Stimulated activated CD8-positive, alpha-beta memory T cell treated with anti-CD3 and anti-CD28 coated beads, Interleukin-7, amount 100 ng/mL, for 1 hour (primary cell): Measurements from ENCODE around the gene MTMR1.

ENCODE experiments used
- DNase-seq, 2 donors: peaks; one replicate each; pipeline ENCODE4 v3.0.0-alpha.2; 2020; ENCODE audit warnings: low read depth in 2 of 2

The MTMR1 gene

DNA sequence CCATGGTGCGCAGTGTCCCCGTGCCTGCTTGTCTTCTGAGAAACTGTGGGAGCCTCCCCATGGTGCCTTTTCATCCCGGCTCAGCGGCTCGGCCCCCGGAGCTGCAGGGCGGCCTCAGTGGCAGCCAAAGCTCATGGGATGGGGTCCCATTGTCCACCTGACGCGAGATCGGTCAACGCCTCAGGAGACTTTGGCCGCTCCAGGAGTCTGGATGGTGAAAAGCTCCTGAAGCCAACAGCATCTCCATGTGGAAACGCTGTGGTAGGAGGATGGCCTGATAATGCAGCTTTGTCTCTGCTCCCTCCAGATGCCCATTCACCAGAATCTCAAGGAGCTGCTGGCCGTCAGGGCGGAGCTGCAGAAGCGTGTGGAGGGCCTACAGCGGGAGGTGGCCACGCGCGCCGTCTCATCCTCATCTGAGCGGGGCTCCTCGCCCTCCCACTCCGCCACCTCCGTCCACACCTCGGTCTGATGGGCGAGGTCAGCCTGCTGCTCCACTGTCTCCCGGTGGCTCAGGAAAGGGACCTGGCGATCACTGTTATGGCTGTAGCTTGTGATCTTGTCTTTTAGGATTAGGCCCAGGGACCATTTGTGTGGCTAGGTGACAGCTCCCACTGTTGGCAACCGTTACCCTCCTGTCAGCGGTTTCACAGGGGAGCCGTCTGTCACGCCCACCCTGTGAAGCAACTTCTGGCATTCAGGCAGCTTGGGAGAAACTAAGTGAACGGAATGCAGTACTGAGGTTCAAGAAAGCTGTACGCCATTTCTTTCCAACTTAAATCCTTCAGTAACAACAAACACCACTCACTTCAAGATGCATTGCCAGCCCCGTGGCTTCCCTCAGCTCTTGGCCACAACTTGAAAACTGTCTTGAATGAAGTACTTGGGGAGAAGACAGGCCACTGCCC lies 69.3 kb downstream of the MTMR1 start:
- DNase-seq = no peak

DNA sequence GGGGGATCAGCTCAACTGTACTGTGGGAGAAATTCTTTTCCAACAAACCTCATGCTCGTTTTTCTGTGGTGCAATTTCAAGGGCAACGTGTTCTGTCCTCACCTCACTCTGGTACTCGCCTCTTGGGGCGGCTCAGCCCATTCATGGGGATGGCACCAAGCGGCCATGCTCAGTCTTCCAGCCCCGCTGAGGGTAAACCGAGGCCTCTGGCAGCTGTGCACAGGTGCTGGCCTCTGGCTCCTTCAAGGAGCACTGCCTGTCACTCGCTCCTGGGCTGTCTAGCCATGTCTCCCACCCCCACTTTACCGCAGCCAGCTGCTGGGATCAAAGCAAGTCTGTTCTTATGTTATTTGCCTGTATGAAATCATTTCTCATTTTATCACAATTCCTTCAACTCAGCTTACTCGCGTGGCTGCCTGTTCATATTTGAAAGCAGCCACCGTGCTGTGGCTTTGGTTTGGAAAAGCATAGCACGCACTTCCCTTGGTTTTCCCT lies 70.2 kb downstream of the MTMR1 start:
- no peak for DNase-seq

DNA sequence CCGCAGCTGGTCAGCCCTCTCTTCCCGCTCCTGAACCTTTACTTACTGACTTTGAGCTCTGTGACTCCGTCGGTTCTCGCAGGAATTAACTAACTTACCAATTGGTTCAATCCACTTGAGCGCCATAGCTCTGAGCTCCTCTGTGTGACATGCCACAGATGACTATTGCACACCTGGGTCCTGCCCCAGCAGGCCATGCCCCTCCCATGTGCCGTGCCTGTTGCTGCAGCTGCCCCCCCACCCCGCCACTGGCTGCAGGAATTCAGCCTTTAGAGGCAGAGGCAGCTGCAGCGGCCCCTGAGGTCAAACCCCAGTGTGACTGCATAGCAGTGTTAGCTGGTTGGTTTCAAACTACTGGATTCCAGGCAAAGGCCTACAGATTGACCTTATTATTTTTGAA lies 70.6 kb downstream of the MTMR1 start:
- DNase-seq = no peak

DNA sequence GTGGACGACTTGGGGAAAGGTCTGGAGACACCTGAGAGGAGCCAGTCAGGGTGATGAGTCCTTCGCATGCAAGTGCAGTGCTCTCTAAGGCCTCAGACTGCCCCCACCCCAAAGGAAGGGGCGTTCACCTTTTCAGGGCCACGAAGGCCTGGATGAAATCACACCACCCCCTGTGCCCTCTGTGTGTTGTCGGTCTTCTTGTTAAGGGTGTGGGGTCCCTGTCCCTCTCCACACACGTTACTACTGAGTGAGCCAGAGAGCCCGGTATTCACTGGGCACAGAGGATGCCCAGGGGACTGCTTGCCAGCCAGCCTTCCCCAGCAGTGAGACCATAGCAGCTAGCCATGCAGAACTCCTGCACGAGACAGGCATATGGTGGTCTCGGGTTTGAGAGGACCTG lies 72.0 kb downstream of the MTMR1 start:
- no peak for DNase-seq

DNA sequence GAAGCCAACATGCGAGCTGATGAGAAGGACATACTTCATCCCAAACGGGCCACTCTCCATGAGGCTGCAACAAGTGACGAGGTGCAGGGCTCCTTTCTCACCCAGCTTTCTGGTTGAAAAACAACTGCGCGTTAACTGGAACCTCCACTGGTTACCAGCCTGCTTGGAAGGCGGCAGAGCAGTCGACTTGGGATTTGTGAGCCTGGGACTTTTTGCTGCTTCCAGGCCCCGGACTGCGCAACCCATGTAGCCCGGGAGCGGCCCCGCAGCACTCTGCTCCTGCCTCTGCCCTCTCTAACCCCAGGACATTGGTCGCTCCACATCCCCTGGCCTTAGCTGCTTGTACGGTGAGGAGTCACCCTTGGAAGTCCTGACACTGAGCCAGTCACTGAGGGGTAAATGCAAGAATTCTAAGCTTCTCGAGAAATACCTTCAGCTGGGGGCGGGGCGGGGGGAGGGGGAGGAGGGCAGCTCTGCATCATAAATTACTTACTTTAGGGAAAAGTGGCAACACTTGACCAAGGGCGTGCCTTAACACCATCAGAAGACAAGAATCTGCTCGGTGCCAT lies 72.7 kb downstream of the MTMR1 start:
- no peak for DNase-seq

DNA sequence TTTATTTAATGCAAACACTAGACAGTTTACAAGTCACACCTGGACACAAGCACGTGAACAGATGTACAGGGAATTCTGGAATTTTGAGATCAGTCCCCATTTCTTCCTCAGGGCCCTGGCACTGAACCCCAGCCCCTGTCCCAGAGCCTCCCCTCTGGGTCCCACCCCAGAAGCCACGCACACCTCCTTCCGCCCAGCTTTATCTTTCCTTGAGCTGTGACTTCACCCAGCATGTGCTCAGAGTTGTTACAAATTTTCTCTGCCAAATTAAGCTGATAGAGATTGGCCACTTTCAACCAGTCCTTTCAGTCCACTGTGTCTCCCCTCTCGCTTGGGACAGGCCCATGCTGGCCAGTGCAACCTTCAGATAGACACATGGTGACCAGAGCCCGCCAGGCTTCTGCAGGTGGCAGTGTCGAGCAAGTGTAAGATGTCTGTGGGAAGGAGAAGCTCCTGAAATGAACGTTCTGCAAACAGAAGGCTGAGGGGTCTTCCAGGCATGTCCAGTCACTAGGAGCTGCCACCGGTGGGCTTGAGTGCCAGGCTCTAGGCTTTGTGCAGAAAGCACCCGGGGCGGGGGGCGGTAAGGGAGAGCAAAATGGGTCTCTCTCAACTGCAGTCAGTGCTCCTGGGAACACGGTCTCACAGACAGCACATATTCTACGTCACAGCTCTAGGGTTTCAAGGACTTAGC lies 73.3 kb downstream of the MTMR1 start:
- DNase-seq = no peak

DNA sequence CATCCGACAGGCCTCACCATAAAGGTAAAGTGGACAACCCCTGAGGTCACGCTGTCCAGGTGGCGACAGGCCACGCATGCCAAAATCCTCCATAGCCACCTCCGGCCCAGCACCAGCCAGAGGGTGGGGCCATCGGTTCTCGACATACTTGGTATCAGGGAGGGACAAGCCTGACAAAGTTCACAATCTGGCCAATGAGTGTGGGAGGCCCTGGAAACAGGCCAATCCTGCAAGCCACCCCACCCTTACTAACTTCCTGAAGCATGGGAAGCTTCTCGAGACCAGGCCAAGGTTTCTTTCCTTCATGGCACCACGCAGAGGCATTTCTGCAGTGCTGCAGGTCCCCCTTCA lies 73.8 kb downstream of the MTMR1 start:
- DNase-seq = no peak

DNA sequence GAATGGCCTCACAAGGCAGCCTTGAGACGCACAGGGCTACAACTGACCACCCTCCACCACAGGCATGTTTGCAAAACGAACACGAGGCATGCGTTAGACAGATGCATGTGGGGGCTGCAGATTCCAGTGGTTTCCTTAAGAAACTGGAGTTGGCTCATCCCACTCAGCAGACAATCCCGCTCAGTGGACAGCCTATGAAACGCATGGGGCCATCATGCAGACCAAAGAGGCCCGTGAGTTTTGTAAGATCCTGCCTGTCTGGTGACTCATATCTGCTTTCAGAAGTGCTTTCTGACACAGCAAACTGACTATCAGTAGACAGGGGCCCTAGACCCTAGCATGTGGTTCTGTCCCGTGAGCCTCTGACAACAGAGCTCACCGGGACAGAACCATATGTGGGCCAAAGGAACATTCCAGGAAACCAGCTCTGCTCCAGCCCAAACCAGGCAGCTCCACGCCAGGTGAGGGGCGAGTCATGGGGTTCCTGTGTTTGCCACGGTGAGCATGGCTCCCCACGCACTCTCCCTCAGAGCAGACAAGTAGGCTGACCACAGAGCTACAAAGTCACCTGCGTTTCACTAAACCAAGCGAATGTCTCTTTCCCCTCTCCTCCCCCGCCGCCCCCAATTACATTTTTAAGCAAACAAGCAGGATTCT lies 74.4 kb downstream of the MTMR1 start:
- no peak for DNase-seq

DNA sequence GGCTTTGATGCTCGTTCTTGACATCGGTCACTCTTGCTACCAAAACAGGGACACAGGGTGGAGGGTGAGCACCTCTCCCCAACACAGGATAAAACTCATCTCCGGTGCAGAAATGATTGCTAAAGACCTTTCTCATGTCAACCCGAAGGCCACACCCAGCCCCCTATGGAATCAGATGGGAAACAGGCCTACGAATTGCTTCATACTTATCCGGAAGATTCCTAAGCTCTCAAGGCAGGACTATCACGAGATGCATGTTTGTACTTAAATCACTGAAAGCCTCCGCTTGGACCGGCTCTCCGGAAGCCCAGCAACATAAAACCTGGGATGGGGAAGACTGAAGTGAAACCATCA lies 74.9 kb downstream of the MTMR1 start:
- no peak for DNase-seq

DNA sequence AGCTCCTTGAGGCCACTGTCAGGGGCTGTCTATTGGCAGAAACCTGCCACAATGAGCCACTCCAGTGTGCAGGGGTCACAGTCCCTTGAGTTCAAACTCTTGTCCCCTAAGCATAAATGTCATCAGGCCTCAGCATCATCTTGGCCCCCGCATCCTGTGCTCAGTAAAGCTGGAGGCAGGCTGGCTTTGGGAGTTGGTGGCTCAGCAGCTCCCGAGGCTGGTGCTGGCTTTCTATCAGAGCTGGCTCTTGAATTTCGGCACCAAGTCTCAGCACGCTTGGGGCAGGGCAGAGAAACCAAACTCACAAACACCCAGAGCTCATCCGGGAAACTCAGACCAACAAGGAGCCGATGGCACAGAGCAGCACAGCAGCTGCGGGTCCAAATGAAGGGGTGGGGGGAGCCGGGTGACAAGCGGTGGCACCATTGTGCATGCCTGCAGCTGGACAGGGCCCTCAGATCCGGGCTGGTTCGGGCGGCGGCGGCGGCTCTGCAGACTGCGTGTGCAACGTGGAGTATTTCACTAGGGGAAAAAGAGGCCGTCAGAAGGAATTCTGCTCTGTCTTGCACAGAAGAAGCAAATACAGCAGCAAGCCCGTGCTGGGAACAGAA lies 75.5 kb downstream of the MTMR1 start:
- DNase-seq = no peak

DNA sequence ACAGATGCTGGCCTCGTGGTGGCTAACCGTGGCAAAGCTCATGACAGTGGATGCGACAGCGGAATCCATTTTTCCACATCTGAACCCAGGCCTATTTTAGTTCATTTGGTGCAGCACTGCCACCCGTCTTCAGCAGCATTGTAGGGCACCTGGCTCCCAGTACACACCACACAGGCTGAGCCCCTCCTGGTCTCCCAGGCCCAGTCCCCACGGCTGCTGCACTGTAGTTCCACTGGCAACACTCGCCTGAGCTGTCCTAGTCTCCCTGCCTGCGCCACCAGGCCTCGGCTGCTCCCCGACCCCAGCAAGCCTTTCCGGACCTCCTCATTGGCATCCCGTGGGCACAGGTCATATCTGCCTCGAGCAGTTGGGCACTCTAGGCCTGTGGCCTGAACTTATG lies 76.2 kb downstream of the MTMR1 start:
- no peak for DNase-seq

DNA sequence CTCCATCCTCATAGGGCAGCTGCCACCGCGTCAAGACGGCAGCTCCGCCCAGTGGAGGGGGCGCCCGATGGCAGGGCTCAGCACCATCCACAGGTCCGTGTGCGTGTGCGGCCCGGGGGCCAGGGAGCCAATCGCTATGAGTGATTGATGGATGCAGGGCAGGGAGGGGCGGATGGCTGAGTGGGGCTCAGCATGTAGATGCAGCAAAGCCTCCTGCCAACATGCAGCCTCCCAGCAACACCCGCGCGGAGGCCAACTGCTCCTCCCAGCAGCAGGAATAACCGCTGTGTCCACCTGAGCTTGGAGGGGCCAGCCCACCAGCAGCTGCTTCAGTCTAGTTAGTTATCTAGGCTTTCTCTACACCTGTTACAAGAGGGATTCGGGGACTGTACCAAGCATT lies 77.4 kb downstream of the MTMR1 start:
- no peak for DNase-seq

DNA sequence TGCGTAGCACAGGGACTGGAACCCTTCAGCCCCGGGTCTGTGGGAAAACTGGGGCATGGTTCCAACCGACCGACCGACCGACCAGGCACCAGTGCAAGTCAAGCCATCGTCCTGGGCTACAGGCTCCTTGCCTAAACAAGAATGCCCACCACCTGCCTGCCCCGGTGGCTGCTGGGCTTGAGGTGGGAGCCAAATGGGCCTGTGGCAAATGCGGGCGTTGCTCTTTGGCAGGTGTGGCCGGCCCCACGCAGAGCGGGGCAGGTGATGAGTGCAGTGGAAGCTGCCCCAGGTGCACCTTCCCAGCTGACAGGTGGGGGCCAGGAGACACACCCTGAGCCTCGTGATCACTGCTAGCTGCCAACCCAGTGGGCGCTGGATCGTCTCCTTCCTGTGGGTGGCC lies 77.9 kb downstream of the MTMR1 start:
- DNase-seq = no peak

DNA sequence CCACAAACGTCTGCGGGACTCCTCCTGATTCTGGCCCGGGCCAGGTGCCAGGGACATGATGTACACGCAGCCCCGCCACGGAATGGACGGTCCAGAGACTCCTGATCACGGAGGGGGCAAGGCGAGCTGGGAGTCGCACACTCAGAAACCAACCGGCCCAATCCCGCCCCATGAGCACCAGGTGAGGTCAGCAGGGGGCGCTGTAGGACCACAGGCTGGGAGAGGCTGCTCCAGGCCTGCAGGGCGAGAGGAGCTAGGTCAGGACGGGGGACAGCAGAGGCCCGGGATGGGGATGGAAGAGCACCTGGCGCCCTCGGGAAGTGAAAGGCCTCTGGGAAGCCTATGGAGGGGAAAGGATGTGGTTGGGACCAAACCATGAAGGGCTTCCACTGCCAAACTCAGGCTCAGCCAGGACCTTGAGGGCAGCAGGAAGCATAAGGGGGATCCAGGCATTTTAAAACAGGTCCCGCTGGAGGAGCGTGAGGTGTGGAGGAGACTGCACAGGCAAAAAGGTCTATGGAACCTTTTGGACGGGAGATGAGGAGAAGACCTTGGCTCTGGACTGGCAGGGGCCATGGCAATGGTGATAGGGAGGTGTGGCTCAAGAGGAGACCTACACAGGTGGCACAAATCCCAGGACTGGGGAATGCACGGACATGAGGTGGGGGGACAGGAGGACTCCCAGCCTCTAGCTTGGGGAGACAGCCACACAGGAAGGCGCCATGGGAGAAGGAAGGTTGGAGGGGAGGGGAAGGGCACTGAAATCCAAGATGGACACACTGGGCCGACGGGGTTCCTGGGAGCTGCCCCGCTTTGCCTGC lies 79.2 kb downstream of the MTMR1 start:
- DNase-seq = peak; percentile 34 to 45

DNA sequence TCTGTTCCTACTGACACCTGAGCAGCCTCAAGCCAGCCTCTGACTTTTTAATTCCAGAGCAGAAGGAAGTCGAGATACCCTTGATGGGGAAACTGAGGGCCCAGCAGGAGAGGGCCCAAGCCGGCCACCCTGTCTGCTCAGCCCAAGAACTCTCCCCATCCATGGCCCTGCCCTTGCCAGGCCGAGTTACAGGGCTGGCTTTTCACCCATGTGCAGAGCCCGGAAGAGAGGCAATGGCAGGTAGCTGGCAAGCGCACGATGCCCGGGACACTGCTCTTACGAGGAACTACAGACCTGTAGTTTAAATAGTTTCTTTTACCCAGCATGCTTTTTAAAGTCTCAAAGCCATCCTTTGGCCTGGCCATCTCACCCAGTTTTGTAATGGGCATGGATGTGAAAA lies 79.9 kb downstream of the MTMR1 start:
- no peak for DNase-seq

DNA sequence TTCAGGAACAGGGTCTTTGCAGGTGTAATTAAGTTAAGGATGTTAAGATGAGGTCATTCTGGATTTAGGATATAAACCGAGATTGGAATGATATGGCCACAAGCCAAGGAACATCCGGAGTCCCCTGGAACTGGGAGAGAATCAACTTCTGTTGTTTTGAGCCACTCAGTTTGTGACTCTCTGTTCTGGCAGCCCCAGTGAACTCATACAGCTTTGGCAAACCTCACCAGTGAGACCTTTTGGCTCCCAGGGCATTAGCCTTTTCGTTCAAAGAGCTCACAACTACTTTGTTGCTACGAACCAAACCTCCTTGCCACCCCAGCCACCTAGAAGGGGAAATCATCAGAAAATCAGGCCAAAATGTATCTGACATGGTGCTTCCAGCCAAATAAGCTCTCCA lies 80.4 kb downstream of the MTMR1 start:
- DNase-seq = no peak

DNA sequence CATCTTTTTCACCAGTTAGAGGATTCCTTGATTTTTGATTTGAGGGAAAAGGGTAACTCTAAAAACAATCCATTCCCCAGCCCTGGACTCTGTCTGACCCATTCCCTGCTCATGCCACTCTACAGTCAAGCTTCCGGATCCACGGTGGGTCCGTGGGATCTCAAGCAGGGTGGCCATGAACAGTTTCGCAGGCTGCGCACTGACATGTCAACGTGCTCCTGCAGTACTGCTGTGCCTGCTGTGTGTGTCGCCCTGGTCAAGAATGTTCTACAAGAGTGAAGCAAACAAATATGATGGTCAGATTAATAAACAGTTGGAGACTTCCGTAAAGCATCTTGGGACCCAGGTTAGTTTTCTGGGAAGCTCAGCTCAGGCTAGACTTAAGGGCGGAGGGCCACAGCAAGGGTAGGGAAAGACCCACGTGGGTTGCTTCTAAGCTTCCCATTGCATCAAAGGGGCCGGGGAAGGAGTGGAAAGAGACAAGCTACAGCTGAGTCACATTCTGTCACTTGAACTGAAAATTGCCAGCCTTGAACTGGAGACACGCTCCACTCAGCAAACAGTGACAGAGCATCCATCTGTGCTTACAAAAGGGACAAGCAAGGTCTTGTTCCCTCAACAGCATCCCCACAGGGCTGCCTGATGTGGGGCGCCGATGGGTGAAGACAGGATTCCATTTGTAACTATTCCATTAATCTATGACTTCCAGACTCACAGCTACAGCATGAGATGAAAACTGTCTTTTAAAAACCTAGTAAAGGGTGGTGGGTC lies 81.8 kb downstream of the MTMR1 start:
- DNase-seq = no peak

DNA sequence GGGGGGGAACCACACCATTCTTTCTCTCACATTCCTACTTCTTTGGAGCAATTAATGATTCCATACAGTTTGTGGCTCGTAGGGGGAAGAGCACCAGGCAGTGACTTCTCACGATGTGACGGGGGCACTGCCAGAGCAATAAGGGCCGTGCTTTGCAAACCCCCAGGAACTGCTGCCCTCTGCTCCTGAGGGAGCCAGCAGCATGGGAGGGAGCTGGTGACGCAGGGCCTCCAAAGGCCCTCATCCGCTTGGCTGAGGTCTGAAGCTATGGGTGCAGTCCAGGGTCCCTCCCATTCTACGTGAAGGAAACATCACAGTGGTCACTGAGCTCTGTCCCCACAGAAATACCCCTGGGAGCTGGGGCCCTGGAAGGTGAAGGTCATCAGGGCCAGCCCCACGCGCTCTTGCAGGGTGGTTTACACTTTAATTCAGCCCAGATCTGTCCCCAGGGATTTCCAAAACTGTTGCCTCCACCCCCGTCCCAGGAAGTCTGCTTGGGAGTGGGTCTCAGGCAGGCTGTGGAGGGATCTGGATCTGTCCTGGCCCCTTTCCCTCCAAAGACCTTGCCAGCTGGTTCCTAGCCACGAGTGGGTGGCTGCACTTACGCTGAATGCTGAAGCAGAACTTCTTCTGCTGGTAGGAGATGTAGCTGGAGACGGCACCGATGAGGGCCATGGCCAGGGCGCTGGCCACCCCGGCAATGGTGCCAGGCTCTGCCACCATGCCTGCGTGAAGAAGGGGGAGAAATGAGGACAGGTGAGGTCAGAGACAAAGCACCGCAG lies 82.6 kb downstream of the MTMR1 start:
- no peak for DNase-seq

DNA sequence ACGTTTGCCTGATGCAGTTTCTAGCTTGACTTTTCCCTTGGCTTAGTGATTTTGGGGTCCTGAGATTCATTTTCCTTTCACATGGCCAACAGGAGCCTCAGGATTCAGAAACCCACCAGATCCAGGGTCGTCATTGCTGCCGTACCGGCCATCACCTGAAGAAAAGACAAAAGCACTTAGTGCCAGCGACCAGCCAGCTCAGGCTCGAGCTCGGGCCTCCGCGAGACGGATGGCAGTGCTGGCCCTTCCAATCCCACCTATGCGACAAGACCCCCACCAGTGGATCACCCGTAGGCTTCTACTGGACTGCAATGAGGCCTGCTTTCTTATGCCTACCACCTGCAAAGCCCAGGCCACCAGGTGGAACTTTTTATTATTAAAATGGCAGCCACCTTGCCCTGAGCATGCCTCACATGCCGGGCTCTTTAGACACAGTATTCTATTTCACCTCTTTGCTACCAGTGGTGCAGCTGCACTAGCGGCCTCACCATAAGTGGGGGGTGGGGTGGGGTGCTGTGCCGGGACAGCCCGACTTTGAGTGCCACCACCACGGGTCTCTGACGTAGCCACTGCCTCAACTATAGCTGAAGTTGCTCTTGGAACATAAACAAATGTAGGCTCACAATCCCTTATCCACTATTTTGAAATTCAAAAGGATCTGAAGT lies 84.3 kb downstream of the MTMR1 start:
- no peak for DNase-seq
